Sigmoid colon (tissue), 3 donors: ENCODE data around the gene LCLAT1.

ENCODE experiments used
- CTCF ChIP-seq, 4 experiments: fragments of 450-650 bp in 3 of 4; fragments of 200-600 bp in 1 of 4; IDR thresholded peaks; one replicate each; pipeline ENCODE4 v1.5.1; 2016 to 2019; ENCODE audit warnings: antibody characterized with exemption in 4 of 4, mild to moderate bottlenecking in 3 of 4, moderate library complexity in 2 of 4
- POLR2A ChIP-seq, 2 donors: fragments of 450-650 bp; IDR thresholded peaks; one replicate each; pipeline ENCODE4 v1.6.1; 2016; ENCODE audit warnings: antibody characterized with exemption in 2 of 2, mild to moderate bottlenecking in 2 of 2, moderate library complexity in 2 of 2

GRCh38 chr2:30527411-30527810 is 80.4 kb downstream of the LCLAT1 start:
- no peak for TF ChIP-seq CTCF (IDR thresholded peaks at IDR 0.05)
- TF ChIP-seq POLR2A (IDR thresholded peaks at IDR 0.05) = no peak
